Fibroblast of pulmonary artery (primary cell): Measurements from ENCODE around the gene ATP5ME.

ENCODE experiments used
- DNase-seq: peaks from one replicate; pipeline ENCODE4 v3.0.0-alpha.2; 2010; ENCODE audit warnings: low read depth
- H3K4me3 ChIP-seq: replicated peaks from 2 replicates; pipeline ENCODE4 v1.5.1; 2011; ENCODE audit warnings: low read depth, mild to moderate bottlenecking, control low read depth, low read length, moderate library complexity
- TF ChIP-seq, protein P1 (sequence below): IDR thresholded peaks from 2 replicates; pipeline ENCODE4 v1.5.1; 2011; ENCODE audit warnings: mild to moderate bottlenecking, control low read depth, low read length, inconsistent platforms; ENCODE audit errors: missing control alignments

The ATP5ME gene

DNA sequence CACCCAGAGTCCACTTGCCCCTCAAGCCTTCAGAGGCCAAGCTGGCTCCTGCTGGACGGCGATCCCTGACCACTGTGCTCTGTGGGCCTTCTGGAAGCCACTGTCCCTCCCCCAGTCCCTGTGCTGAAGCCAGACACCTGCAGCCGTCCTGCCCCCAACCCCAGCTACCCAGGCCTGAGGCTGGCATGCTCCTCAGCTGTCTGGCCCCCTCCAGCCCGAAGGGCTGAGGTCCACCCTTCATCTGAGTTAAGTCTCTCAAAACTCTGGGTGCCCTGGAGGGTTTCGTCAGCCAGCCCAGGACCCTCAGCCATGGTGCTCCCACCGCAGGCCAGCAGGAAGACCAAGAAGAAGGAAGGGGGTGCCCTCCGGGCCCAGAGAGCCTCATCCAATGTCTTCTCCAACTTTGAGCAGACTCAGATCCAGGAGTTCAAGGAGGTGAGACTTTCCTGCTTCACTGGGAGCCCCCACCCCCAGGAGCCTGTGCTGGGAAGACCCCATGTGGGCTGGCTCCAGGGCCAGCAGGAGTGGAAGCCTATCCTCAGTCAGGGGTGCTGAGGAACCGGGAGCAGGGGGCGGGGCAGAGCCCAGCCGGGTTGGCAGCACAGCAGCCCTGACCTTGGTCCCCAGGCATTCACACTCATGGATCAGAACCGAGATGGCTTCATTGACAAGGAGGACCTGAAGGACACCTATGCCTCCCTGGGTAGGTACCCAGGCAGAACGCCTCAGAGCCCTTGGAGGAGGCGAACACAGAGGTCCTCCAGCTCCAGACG is 4.4 kb upstream of the ATP5ME start:
- DNase-seq = no peak
- H3K4me3 ChIP-seq = no peak overlapping the region
- TF ChIP-seq, protein P1, sequence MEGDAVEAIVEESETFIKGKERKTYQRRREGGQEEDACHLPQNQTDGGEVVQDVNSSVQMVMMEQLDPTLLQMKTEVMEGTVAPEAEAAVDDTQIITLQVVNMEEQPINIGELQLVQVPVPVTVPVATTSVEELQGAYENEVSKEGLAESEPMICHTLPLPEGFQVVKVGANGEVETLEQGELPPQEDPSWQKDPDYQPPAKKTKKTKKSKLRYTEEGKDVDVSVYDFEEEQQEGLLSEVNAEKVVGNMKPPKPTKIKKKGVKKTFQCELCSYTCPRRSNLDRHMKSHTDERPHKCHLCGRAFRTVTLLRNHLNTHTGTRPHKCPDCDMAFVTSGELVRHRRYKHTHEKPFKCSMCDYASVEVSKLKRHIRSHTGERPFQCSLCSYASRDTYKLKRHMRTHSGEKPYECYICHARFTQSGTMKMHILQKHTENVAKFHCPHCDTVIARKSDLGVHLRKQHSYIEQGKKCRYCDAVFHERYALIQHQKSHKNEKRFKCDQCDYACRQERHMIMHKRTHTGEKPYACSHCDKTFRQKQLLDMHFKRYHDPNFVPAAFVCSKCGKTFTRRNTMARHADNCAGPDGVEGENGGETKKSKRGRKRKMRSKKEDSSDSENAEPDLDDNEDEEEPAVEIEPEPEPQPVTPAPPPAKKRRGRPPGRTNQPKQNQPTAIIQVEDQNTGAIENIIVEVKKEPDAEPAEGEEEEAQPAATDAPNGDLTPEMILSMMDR = no peak

GRCh38 chr4:677431-678293 is 3.6 kb upstream of the ATP5ME start:
- TF ChIP-seq, protein P1 = no peak
- H3K4me3 ChIP-seq = no peak overlapping the region
- no peak for DNase-seq

DNA sequence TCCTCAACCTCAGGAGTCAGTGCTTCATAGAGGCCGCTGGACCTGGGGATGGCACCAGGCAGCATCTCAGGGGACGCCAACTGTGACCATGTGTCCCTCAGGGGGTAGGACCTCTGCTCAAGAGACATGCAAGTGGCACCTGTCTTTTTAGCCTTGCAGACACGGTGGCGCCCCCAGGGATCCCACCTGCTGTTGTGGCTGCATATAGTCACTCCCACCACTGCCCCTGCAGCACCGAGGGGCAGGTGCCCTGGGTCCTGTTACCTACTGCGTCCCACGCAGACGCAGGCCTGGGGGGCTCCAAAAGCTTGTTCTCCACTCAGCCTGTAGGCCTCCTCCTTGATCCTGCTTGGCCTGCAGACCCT is 2.8 kb upstream of the ATP5ME start:
- TF ChIP-seq, protein P1 = no peak
- DNase-seq = no peak
- no peak overlapping the region for H3K4me3 ChIP-seq

DNA sequence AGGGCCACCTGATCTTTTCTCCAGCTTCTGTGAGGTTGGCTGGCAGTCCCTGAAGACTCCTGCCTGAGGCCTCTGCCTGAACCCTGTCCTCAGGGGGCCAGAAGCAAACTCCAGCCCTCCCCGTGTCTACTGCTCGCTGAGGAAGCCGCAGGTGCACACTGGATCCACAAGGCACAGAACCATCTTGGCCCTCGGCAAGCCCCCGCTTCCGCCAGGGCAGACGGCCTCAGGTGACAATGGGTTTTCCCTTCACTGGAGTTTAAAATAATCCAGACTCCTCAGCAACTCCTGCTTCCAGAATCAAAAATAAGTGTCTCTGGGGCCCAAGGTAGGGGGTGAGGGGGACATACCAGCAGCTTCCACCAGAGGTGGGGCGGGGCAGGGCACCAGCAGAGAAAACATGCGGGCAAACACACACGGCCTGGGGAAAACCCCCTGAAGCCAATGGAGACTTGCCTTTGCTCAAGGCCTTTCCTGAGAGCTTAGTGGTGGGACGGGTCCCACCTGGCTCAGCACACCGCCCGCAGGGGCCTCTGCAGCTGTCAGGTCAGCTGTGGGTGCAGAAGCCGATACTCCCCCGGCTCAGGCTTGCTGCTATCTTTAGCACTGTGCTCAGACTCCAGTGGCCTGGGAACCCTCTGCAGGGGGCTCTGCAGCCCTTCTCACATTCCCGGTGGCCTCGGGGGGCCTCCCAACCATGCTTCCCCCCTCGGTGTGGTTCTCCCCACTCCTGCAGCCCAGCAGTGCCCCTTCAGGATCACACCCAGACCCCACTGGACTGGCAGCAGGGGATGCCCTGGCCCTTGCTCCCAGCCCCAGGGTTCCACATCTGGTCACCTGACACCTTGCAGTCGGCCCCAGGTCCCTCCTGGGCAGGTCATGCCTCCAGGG is 2.1 kb upstream of the ATP5ME start:
- no peak overlapping the region for H3K4me3 ChIP-seq
- TF ChIP-seq, protein P1 = no peak

GRCh38 chr4:675036-675882 is 1.2 kb upstream of the ATP5ME start:
- no peak for DNase-seq
- peak overlapping the region; percentile 81 for H3K4me3 ChIP-seq
- TF ChIP-seq, protein P1 = no peak

More for the DNA sequence above, 2.1 kb upstream of the ATP5ME start:
- no peak for DNase-seq
